Spinal cord (tissue), 10 donors: ENCODE measurements around the gene HOXB8. TPM values are rescaled to one million over a fixed set of nuclear protein-coding genes. Genes with fewer than 3 reads are reported as not detected.

Experiments used
- DNase-seq, 6 donors: peaks; one replicate each; pipeline versions ENCODE4 v3.0.0 to v3.0.0-alpha.2; 2013 to 2015; ENCODE audit warnings: low spot score in 6 of 6, low read depth in 4 of 6
- H3K27ac ChIP-seq: one replicate; pipeline ENCODE4 v1.5.1; 2013; ENCODE audit warnings: low read depth, low read length, control low read depth
- H3K27me3 ChIP-seq: one replicate; pipeline ENCODE4 v1.6.1; 2013; ENCODE audit warnings: low read length; ENCODE audit not compliant: control insufficient read depth, insufficient read depth
- H3K36me3 ChIP-seq: one replicate; pipeline ENCODE4 v1.6.1; 2013; ENCODE audit warnings: low read length; ENCODE audit not compliant: control insufficient read depth, insufficient read depth
- H3K4me1 ChIP-seq: one replicate; pipeline ENCODE4 v1.6.1; 2013; ENCODE audit warnings: low read length; ENCODE audit not compliant: control insufficient read depth, insufficient read depth
- H3K4me3 ChIP-seq: one replicate; pipeline ENCODE4 v1.5.1; 2013; ENCODE audit warnings: low read depth, low read length, control low read depth
- H3K9me3 ChIP-seq: one replicate; pipeline ENCODE4 v1.6.1; 2013; ENCODE audit warnings: low read length; ENCODE audit not compliant: control insufficient read depth, insufficient read depth
- WGBS: methylation state at CpG from one replicate; pipeline ENCODE4 v1.1.5; 2013; ENCODE audit warnings: missing lambda C conversion rate; ENCODE audit not compliant: insufficient coverage; 5-methylcytosine and 5-hydroxymethylcytosine counted together
- polyA plus RNA-seq, 2 donors: library from polyadenylated mRNA; unstranded; fragments of 120-200 nt; gene quantifications; one replicate each; pipeline ENCODE4 v1.2.1, GENCODE V29; 2013; ENCODE audit not compliant: insufficient read length in 2 of 2
- total RNA-seq, 2 donors: library from RNA; depleted of rRNA in 1 of 2; stranded (reverse); fragments of 120-200 nt in 1 of 2; fragments of >200 nt in 1 of 2; gene quantifications; one replicate each; pipeline versions ENCODE4 v1.2.3 to v1.2.4, GENCODE V29; 2013 to 2014
- donor health status: healthy.

HOXB8 gene
- total and polyA plus RNA-seq, 4 donors = 23.7 to 522 (median 305) TPM

DNA sequence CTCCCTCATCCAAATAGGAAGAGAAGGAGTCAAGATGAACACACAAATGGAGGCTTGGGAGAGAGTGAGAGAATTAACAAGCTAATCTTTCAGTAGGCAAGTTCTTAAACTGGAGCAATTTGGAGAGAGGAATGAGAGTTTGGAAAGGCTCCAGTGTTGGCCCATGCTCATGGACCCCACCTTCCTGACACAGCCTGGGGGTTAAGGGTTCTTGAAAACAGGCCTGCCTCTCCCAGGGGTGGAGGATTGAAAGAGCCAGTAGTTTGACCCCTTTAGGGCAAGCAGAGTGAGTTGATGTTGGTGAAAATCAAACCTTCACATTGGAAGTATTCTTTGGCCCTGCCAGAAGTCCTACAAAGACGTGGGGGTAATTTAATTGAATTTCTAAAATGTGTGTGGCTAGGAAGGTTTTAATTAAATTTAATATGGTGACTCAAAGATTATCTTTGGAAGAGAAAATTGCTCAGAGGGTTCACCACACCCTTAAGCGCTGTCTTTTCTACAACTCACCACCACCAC, 30.8 kb downstream of the HOXB8 start:
- peak overlapping the region; percentile 3 for H3K4me3 ChIP-seq
- no peaks in the 10 kb centered on the region for H3K9me3 ChIP-seq
- no peaks in the 10 kb centered on the region for H3K27me3 ChIP-seq
- DNase-seq = peak in 2 of 6 donors; percentile 73 to 81
- H3K27ac ChIP-seq = peak overlapping the region; percentile 99
- peaks cover 79% of the 10 kb centered on the region for H3K4me1 ChIP-seq
- WGBS = 0% methylated on average over 1 of the region's 2 CpGs
- peaks cover 18% of the 10 kb centered on the region for H3K36me3 ChIP-seq

DNA sequence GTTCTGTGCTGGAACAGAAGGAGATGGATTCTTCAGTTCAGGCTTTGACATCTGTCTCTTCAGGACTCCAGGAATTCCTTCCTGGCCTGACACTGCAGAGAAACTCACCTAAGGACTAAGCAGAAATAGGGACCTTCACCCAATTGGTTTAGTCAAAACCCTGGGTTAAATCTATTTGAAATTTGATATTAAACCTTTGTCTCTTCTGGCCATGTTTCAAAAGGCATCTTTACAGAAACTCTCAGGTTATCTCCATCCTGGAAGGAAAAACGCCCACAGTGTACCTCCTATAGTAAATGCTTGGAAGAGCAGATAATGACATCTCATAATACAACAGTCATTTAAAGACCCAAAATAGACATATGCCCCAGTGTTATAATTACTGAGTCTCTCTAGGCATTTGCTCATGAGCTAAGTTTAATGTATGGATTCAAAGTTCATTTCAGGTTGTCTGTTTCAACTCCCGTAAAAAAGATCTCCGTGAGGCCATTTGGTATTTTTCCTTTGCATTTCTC, 31.3 kb downstream of the HOXB8 start:
- H3K36me3 ChIP-seq = peaks cover 18% of the 10 kb centered on the region
- no CpG with 5 or more reads among the region's 3 CpGs for WGBS
- H3K4me3 ChIP-seq = peak overlapping the region; percentile 3
- H3K27me3 ChIP-seq = no peaks in the 10 kb centered on the region
- peaks cover 84% of the 10 kb centered on the region for H3K4me1 ChIP-seq
- no peak for DNase-seq
- H3K27ac ChIP-seq = peak overlapping the region; percentile 99
- H3K9me3 ChIP-seq = no peaks in the 10 kb centered on the region

- H3K4me3 ChIP-seq = peak overlapping the region; percentile 49
- DNase-seq = no peak
- H3K27me3 ChIP-seq = no peaks in the 10 kb centered on the region
- H3K9me3 ChIP-seq = no peaks in the 10 kb centered on the region
- H3K36me3 ChIP-seq = peaks cover 18% of the 10 kb centered on the region
- WGBS = 6% methylated on average over 3 of the region's 7 CpGs
- H3K4me1 ChIP-seq = peaks cover 80% of the 10 kb centered on the region
- peak overlapping the region; percentile 99 for H3K27ac ChIP-seq
These were observed 32.4 kb downstream of the HOXB8 start for GRCh38 chr17:48582750-48583069.

DNA sequence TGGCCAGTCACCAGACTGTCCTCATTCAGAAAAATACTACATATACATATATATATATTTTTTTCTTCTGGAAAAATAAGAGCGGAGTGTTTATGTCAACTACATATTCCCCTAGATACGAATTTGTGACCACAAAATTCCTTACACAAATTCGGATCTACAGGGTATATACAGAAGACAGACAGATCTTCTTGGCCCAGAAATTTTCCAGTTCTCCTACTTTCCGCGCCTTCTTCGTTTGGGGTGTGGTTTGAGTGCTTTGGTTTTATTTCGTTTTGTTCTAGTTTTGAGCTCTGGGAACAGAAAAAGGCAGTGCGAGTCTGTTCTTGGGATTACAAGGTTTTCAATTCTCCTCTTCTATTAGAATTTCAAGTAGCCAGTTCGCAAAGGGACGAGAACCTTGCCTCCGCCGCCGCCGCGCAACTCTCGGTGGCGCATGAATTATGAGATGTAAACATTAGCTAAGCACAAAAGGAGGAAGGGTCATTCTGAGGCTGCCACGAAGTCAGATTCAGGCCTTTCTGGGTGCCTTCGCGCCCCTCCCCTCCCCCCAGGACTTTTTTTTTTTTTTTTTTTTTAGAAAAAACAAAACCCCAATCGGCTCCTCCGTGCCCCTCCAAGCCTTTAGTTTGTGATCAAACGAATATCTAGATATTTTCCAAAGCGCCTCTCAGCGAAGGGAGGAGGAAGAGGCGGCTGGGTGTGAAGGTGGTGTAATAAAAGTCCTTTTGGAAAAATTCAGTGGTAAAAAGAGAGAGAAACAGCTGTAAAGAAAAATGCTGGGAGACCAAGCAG, 35.1 kb downstream of the HOXB8 start:
- H3K36me3 ChIP-seq = peaks cover 18% of the 10 kb centered on the region
- H3K4me1 ChIP-seq = peaks cover 68% of the 10 kb centered on the region
- WGBS = 3% methylated on average over 3 of the region's 26 CpGs
- no peaks in the 10 kb centered on the region for H3K27me3 ChIP-seq
- DNase-seq = peak in 2 of 6 donors; percentile 70 to 87
- no peaks in the 10 kb centered on the region for H3K9me3 ChIP-seq
- H3K4me3 ChIP-seq = peak overlapping the region; percentile 49
- H3K27ac ChIP-seq = peak overlapping the region; percentile 99

DNA sequence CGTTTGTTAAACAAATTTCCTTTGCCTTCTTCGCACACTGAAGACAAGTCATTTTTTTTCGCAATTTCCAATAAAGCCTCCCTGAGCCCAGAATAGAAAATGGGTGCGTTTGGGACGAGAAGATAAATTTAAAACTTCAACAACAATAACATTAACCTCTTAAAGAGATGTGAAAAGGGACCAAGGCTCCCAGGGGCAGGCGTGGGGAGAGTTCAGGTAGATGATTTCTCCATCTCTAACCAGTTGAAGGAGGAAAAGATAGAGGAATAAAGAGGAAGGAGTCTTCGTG, 35.7 kb downstream of the HOXB8 start:
- H3K27me3 ChIP-seq = no peaks in the 10 kb centered on the region
- WGBS = no CpG with 5 or more reads among the region's 7 CpGs
- peaks cover 18% of the 10 kb centered on the region for H3K36me3 ChIP-seq
- no peak for DNase-seq
- H3K9me3 ChIP-seq = no peaks in the 10 kb centered on the region
- peak overlapping the region; percentile 99 for H3K27ac ChIP-seq
- peaks cover 70% of the 10 kb centered on the region for H3K4me1 ChIP-seq
- peak overlapping the region; percentile 49 for H3K4me3 ChIP-seq

DNA sequence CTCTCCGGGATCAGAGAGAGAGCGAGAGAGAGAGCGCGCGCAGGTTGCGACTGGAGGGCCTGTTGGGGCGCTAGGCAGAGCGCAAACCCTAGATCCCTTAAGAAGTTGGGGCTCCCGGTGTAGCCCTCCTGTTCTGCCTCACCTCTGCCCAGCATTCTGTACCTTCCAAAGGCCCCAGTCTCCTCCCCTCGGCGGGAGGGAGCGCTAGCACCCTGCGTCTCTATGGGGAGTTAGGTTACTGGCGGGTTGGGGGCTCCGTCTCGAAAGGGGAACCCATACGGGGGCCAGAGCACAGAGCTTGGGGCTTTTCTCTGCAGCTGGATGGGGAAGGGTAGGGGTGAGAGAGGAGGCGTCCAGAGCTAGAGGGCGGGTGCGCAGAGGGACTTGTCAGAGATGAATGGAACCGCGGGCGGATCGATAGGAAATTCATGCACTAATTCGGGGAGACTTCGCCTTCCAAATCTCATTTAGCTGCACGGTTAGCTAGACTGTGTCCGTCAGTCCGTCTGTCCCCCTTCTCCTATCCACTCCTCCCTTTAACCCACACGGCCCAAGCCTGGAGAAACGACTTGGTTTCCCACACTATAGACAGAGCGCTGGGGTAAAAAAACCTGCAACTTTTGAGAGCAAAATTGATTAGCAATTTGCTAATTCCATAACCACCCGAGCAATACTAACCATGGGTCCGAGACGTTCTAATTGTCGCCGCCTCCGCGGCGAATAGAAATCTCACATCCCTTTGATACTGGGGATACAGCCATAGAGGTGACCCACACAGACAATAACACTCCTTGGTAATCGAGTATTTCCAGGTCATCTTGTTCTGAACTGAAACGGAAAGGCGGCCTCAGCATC, 36.2 kb downstream of the HOXB8 start:
- WGBS = 2% methylated on average over 38 of the region's 43 CpGs
- DNase-seq = peak in 2 of 6 donors; percentile 65 to 81
- H3K4me3 ChIP-seq = peak overlapping the region; percentile 49
- H3K36me3 ChIP-seq = peaks cover 18% of the 10 kb centered on the region
- H3K9me3 ChIP-seq = no peaks in the 10 kb centered on the region
- H3K4me1 ChIP-seq = peaks cover 72% of the 10 kb centered on the region
- peak overlapping the region; percentile 99 for H3K27ac ChIP-seq
- no peaks in the 10 kb centered on the region for H3K27me3 ChIP-seq

- Histone ChIP-seq H3K36me3 (peaks cover 18% of the 10 kb centered on the region), H3K27me3 (no peaks in the 10 kb centered on the region), H3K27ac (peak within 1 kb of the TSS; percentile 99), H3K4me1 (peaks cover 73% of the 10 kb centered on the region), H3K9me3 (no peaks in the 10 kb centered on the region), H3K4me3 (peak within 1 kb of the TSS; percentile 51)
- WGBS = under 1% methylated on average over 35 of the region's 58 CpGs
- DNase-seq = peak in 3 of 6 donors; percentile 88 to 98 (median 89)
These were observed 37.0 kb downstream of the HOXB8 start, which contains the start of gene HOXB4 for GRCh38 chr17:48577946-48578615. TSS of gene HOXB4 (minus strand) at chr17:48578350. CDS start at chr17:48578319, 31 bp downstream.

GRCh38 chr17:48577330-48577945, 37.7 kb downstream of the HOXB8 start:
- Histone ChIP-seq H3K9me3 (no peaks in the 10 kb centered on the region), H3K27me3 (no peaks in the 10 kb centered on the region), H3K4me1 (peaks cover 73% of the 10 kb centered on the region), H3K4me3 (peak overlapping the region; percentile 51), H3K27ac (peak overlapping the region; percentile 99), H3K36me3 (peaks cover 21% of the 10 kb centered on the region)
- WGBS = 0% methylated on average over 7 of the region's 19 CpGs
- peak in 2 of 6 donors; percentile 77 to 96 for DNase-seq
